ENCODE results near the gene MMP25.

Gene MMP25

DNA sequence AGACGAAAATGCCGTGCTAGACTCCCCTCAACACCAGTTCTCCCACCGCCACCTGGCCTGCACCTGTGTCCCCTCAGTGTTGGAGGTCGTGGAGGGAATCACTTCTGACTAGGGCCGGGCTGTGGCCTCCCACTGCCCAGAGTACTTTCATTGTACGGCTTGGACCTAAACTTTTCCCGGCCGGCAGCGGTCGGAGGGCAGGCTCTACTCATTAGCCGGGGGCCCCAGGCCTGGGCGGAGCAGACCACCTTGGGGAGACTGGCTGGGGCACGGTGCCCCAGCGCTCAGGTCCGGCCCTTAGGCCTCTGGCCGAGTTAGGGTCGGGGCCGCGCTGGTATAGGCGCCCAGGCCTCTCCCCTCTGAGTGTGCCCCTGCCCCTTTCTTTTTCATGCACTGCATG lies 29.0 kb upstream of the MMP25 start:
- no peak for DNase-seq

DNA sequence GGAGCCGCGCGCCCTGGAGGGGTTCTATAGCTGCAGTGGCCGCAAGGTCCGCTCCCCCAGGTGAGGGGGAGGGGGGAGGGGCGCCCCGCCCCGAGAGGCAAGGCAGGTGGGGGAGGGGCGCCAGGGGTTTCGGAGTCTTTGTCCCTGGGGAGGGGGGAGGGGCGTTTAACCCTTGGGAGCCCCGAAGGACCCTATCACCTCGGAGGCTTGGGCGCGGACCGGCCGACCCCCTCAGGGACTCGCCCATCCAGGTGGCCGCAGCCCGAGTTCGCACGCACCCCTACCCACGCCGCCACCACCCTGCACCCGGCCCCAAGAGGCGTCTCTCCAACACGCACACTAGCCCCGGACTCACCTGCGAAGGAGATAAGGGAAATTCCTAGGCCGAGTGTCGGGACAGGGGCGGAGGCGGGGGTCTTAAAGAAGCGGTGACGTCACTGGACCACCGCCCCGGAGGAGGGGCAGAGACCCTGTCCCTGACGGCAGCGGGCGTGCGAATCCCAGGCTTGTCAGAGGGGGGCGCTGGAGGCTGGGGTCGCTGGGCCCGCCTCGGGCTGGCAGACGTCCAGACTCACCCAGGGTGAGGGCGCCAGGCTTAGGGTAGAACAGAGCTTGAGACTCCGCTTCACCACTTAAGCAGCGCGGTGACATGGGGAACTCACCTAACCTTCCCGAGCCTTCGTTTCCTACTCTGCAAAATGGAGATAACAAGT lies 28.4 kb upstream of the MMP25 start, which contains the start of gene CLDN6:
TSS of gene CLDN6 (minus strand) at position 390 of the 713 bp plus-strand sequence. CDS start 2,162 bp downstream, outside the sequence.
- peak in 1 of 3 experiments; percentile 2 for DNase-seq

GRCh38 chr16:3019594-3020246 lies 26.6 kb upstream of the MMP25 start:
- DNase-seq, result no peak

DNA sequence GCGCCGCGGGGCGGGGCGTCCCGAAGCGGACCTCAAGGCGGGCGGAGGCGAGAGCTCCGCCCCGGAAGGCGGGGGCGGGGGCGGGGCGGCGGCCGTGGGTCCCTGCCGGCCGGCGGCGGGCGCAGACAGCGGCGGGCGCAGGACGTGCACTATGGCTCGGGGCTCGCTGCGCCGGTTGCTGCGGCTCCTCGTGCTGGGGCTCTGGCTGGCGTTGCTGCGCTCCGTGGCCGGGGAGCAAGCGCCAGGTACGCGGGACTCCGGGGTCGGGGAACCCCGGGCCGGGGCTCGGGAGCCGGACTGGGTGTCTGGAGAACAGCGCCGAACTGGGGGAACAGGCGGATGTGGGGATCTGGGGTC lies 26.1 kb upstream of the MMP25 start, which contains the start of gene TNFRSF12A:
TSS of gene TNFRSF12A (plus strand) at position 122 of the 357 bp plus-strand sequence. CDS start at position 152, 30 bp downstream.
- peak; percentile 65 to 93 (median 66) for DNase-seq

DNA sequence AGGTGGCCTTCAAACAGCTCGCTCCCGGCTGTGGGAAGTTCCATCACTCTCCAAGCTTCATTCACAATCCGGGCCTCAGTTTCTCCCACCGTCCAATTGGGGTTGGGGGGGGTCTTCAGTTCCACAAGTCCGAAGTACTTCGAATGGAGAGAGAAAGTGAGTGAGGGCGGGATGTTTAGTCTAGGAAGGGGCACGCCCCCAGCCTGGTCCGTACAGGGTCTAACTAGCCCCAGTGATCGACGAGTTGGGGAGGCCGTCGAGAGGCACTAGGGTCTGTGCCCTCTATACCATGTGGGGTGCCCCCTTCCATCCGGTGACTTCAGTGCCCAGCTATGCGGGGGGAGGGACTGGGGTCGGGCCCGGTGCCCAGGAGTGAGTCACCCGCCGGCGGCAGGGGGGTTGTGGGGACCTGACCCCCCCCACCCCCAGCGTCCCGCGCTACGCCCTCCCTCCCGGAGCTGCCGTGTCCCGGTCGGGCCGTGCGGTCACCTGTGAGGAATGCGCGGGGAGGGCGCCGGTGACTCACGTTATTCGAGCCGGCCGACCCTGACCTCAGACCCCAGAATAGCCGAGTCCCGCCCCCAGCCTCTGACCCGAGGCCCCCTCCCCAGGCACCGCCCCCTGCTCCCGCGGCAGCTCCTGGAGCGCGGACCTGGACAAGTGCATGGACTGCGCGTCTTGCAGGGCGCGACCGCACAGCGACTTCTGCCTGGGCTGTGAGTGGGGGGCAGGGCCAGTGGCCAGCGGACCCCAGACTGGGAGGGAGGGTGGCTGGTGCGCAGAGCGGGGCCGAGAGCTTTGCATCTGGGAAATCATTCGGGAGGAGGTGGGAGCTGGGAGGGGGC lies 25.5 kb upstream of the MMP25 start:
- peak; percentile 42 to 68 (median 57) for DNase-seq

- peak; percentile 41 to 76 (median 57) for DNase-seq
Measured at GRCh38 chr16:3021449-3022207, 24.7 kb upstream of the MMP25 start.

GRCh38 chr16:3022208-3022683 lies 24.1 kb upstream of the MMP25 start:
- no peak for DNase-seq

DNA sequence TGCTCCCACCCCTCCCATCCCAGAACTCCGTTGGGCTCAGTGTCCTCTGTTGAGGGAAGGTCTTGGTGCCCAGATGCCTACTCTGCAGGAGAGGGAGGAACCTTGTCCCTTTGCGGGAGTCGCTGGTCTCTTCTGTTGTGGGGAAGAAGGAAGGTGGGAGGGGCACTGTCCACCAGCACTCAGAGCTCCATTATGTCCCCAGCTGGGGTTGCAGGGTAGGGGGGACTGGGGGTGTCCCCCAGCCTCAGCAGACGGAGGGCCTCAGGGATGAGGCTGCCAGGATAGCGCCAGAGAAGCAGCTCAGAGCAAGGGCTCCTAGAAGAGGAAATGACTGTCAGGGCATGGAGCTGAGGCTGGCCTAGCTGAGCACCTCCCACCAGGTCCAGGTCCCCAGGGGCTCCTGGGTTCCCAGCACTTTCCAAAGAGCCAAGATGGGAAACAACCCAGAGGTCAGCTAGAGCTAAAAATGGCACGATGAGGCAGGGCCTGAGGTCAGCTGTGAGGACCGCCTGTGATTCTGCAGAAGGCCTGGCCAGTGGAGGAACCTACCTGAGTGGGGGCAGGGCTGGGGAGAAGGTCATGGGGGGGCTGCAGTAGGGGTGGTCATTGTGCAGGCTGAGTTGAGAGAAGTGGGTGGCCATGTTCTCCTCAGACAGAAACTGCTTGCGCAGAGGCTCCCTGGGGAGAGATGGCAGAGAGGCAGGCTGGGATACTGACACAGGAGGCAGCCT lies 23.5 kb upstream of the MMP25 start:
- DNase-seq, result peak in 1 of 3 experiments; percentile 38

DNA sequence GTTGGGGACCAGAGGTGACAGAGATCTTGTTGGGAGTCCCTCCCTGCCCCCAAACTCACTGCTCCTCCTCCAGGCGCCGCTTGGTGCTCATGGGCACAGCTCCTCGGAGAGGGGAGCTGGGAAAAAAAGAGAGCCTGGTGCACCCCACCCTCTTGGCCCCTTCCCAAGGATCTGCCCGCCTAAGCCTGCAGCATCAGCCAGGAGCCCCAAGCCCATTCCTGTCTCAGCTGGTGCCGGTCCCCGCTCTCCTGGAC lies 23.0 kb upstream of the MMP25 start:
- DNase-seq, result no peak

DNA sequence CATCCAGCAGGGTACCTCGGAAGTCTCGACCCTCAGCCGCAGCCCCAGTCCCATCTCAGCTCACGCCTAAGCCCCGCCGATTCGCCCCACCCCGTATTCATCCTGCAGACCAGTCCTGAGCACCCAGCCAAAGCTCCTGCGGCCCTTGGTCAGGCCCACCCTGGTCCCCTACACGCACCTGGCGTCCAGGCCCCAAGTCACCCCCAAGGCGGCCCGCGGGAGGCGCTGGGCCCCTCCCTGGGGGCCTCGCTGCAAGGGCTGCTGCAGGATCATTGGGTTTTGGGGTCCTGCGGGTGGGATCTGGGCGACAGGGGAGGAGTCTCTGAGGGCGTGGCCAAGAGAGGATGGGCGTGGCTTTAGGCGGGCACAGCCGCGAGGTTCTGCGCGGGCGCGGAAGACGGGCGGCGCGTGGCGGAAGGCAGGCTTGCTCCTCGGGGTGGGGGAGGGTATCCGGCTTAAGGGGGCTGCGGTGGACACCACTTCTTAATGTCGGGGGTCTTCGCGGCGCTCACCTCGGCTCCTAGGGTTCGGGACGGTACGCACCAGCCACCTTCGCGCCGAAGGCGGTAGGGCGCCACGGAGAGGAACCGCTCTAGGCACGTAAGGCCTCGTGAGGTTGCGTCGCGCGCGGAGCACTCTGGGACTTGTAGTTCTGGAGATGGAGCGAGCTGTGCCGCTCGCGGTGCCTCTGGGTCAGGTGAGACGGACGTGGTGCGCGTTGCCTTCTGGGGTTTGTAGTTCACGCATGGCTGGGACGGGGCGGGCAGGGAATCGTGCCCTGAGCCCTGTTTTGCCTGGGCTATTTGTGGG lies 22.5 kb upstream of the MMP25 start, which contains the start of the genes HCFC1R1 and THOC6:
TSS of gene HCFC1R1 (minus strand) at position 274 of the 810 bp plus-strand sequence. CDS start at position 273, 1 bp downstream.
TSS of gene THOC6 (plus strand) at position 367 of the 810 bp plus-strand sequence. CDS start at position 659, 292 bp downstream.
- peak; percentile 97 to 99 (median 97) for DNase-seq

- no peak for DNase-seq
Measured at GRCh38 chr16:3025032-3026002, 21.0 kb upstream of the MMP25 start.

- no peak for DNase-seq
Measured at GRCh38 chr16:3026003-3026378, 20.4 kb upstream of the MMP25 start.

DNA sequence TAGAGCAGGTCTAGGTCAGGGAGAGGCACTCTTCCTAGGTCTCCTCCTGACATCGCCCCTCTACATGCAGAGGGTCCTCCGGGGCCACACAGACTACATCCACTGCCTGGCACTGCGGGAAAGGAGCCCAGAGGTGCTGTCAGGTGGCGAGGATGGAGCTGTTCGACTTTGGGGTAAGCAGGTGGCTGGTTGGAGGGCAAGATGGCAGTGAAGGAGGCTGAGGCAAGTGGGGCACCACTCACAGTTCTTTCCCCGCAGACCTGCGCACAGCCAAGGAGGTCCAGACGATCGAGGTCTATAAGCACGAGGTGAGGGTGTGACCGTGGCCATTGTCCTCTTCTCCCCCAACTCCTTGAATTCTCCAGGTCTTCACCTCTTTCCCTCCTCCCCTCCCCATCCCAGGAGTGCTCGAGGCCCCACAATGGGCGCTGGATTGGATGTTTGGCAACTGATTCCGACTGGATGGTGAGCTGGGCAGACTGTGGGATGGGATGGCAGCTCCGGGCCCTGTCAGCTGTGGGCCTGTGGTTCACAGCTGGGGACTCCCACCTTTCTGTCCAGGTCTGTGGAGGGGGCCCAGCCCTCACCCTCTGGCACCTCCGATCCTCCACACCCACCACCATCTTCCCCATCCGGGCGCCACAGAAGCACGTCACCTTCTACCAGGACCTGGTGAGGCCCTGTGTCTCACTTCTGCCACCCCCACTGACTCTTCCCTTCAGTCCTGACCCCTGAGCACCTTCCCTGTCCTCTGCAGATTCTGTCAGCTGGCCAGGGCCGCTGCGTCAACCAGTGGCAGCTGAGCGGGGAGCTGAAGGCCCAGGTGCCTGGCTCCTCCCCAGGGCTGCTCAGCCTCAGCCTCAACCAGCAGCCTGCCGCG lies 19.5 kb upstream of the MMP25 start:
- DNase-seq, result no peak

- no peak for DNase-seq
Measured at GRCh38 chr16:3027489-3027795, 18.9 kb upstream of the MMP25 start.

- peak; percentile 84 to 97 (median 91) for DNase-seq
Measured at GRCh38 chr16:3027983-3028715, 18.2 kb upstream of the MMP25 start.

DNA sequence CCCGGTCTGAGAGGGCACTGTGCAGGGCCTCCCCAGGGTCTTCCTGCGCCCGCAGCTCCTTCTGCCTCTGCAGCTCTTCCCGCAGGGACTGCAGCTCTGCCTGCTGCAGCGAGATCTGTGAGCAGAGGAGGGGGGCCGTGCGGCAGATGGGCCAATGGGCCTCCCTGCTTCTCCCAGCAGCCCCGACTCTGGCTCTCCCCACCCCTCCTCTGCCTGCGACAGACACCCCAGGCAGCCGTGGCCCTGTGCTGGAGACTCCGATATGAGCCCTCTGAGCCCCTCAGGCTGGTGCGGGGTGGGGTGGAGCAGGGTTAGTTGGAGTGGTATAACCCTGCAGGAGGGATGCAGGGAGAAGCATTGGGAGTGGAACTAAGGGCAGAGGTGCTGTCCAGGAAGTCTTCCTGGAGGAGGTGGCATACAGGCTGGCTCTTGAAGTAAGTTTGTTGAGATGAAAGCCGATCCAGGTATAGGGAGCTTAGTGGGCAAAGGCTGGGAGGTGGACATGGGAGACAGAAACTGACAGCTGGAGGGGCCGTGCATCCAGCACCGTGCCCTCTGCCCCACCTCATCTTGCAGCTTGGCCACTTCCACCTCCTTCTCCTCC lies 17.5 kb upstream of the MMP25 start:
- no peak for DNase-seq

- DNase-seq, result no peak
Measured at GRCh38 chr16:3029491-3030221, 16.7 kb upstream of the MMP25 start.
